GM12892 (cell line): ENCODE results near the gene AKT1S1.

Experiments used
- POLR2A ChIP-seq: IDR thresholded peaks from 2 replicates; pipeline ENCODE4 v1.6.1; 2011; ENCODE audit warnings: low read depth, low read length, control low read depth
- POLR2AphosphoS5 ChIP-seq: IDR thresholded peaks from 2 replicates; pipeline ENCODE4 v1.6.1; 2011; ENCODE audit warnings: low read depth, low read length, control low read depth
- TAF1 ChIP-seq: IDR thresholded peaks from 2 replicates; pipeline ENCODE4 v1.6.1; 2011; ENCODE audit warnings: low read depth, mild to moderate bottlenecking, control low read depth, low read length, borderline replicate concordance

- TF ChIP-seq TAF1 (no peak), POLR2A (no peak), POLR2AphosphoS5 (no peak)
These were observed 40.8 kb downstream of the AKT1S1 start for GRCh38 chr19:49836176-49837008.
